ENCODE measurements around the gene APRT.

DNA sequence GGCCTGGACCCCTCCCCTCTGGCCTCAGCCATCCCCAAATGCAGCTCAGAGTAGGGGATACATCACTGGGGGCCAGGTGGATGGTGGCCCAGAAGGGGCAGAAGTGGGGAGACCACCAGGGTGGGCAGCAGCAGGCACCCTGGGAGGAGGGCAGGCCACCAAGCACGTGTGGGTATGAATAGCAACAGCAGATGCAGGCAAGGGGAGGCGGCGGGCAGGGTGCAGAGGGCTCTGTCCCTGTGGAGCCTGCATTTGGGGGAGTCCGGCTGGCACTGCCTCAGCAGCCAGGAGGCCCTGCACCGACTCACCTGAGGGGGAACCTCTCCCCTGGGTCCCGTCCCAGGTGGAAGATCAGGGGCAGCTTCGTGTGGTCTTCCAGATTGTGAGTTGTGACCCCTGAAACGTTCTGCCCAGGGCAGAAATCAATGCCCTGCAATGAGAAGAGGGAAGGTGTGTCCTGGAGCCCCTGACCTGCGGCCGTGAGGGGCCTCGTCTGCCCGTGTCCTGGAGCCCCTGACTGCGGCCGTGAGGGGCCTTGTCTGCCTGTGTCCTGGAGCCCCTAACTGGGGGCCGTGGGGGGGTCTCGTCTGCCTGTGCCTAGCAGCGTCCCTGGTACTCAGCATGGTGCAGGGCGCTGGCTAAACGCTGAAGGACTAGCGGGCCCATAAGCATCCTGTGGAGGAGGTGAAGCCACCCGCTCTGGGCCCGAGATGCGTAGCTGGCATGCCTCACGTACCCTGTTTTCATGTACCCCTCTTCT, 10.7 kb upstream of the APRT start:
- TF ChIP-seq ZNF3 (CRISPR knock-in tag; IDR thresholded peaks at IDR 0.05) (no peak), HDAC1 (IDR thresholded peaks at IDR 0.05) (no peak), EP300 (IDR thresholded peaks at IDR 0.05; ENCODE audit: low read length) (no peak)
